A549 (cell line): ENCODE data around the gene GRB14. TPM values are rescaled to one million over a fixed set of nuclear protein-coding genes. Genes with fewer than 3 reads are reported as not detected.
"Not testable (repeated sequence)": the region's sequence is repeated elsewhere in the genome, so short reads cannot be mapped to it uniquely, and the experiment has no call there.

ENCODE experiments used
- ATAC-seq, 2 experiments: fragments of 200-7000 bp in 1 of 2; fragments of >200 bp in 1 of 2; cut with Nextera tagmentation in 1 of 2; cut with Tn5 transposase in 1 of 2; 3 replicates each; pipeline versions ENCODE4 v1.8.0 to v1.9.1; 2018 to 2020; ENCODE audit warnings: mild to moderate bottlenecking in 1 of 2, moderate library complexity in 1 of 2
- CTCF ChIA-PET: fragments of 300-600 bp; sonication (Branson Sonifier 250); formaldehyde crosslinking; extraction: SDS; loops from one replicate; lab custom pipeline; 2021; ENCODE audit warnings: antibody characterized with exemption, inconsistent platforms; lab: Yijun Ruan, JAX
- POLR2A ChIA-PET: fragments of 350-600 bp; formaldehyde crosslinking; extraction: SDS; loops from one replicate; lab custom pipeline; 2021; ENCODE audit warnings: antibody characterized with exemption, inconsistent platforms; lab: Yijun Ruan, JAX
- DNase-seq, 2 experiments: peaks; one replicate each; pipeline versions ENCODE4 v3.0.0 to v3.0.0-alpha.2; 2011 to 2016; ENCODE audit warnings: low read depth in 1 of 2, low spot score in 1 of 2
- FAIRE-seq: peaks from 2 replicates; lab custom pipeline; 2011; peaks lifted over from hg19 to GRCh38; lab: Jason Lieb, UNC
- H3K27ac ChIP-seq, 2 experiments: fragments of >200 bp; sonication (Bioruptor Twin); formaldehyde crosslinking; 3 replicates each; pipeline ENCODE4 v1.5.1; 2016 to 2017
- H3K4me1 ChIP-seq: fragments of >200 bp; sonication (Bioruptor Twin); formaldehyde crosslinking; 3 replicates; pipeline ENCODE4 v1.6.1; 2016
- H3K4me2 ChIP-seq: fragments of >200 bp; sonication (Bioruptor Twin); formaldehyde crosslinking; 3 replicates; pipeline ENCODE4 v1.6.1; 2016
- H3K4me3 ChIP-seq: fragments of >200 bp; sonication (Bioruptor Twin); formaldehyde crosslinking; 3 replicates; pipeline ENCODE4 v1.5.1; 2016
- H3K9me3 ChIP-seq: fragments of >200 bp; sonication (Bioruptor Twin); formaldehyde crosslinking; 3 replicates; pipeline ENCODE4 v1.6.1; 2016
- ATOH8 ChIP-seq: fragments of 250-450 bp; sonication (Bioruptor Pico); IDR thresholded peaks from 2 replicates; pipeline ENCODE4 v1.5.0; 2020; ENCODE audit warnings: low read depth, mild to moderate bottlenecking, moderate library complexity
- BCL3 ChIP-seq: fragments of >200 bp; sonication (Bioruptor Twin); formaldehyde crosslinking; IDR thresholded peaks from 3 replicates; pipeline ENCODE4 v1.6.1; 2016
- CBX2 ChIP-seq: fragments of 200-600 bp; sonication (generic); IDR thresholded peaks from 2 replicates; pipeline ENCODE4 v1.6.1; 2016; ENCODE audit warnings: low read depth, mild to moderate bottlenecking, borderline replicate concordance
- CHD2 ChIP-seq: fragments of 150-350 bp; IDR thresholded peaks from 2 replicates; pipeline ENCODE4 v1.6.1; 2014; ENCODE audit warnings: low read length; ENCODE audit not compliant: partially characterized antibody
- FOSB ChIP-seq: fragments of 250-450 bp; sonication (Bioruptor Pico); IDR thresholded peaks from 2 replicates; pipeline ENCODE4 v1.5.0; 2020; ENCODE audit warnings: mild to moderate bottlenecking, moderate library complexity
- FOSL2 ChIP-seq, 2 experiments: fragments of 450-650 bp in 1 of 2; fragments of >200 bp in 1 of 2; sonication (Bioruptor Twin) in 1 of 2; formaldehyde crosslinking; IDR thresholded peaks; 2 replicates each; pipeline versions ENCODE4 v1.5.0 to v1.6.1; 2016 to 2020; ENCODE audit warnings: mild to moderate bottlenecking in 1 of 2, moderate library complexity in 1 of 2
- FOXS1 ChIP-seq: fragments of 250-450 bp; sonication (Bioruptor Pico); IDR thresholded peaks from 2 replicates; pipeline ENCODE4 v1.5.0; 2020; ENCODE audit warnings: mild to moderate bottlenecking, moderate library complexity
- GATA3 ChIP-seq: IDR thresholded peaks from 2 replicates; pipeline ENCODE4 v1.6.1; 2012; ENCODE audit warnings: borderline replicate concordance
- HDAC2 ChIP-seq: fragments of 200-600 bp; sonication (generic); IDR thresholded peaks from 2 replicates; pipeline ENCODE4 v1.6.1; 2016
- HEYL ChIP-seq: fragments of 250-450 bp; sonication (Bioruptor Pico); IDR thresholded peaks from 2 replicates; pipeline ENCODE4 v1.8.0; 2021; ENCODE audit warnings: mild to moderate bottlenecking, moderate library complexity
- HOXA7 ChIP-seq: fragments of 250-450 bp; sonication (Bioruptor Pico); IDR thresholded peaks from 2 replicates; pipeline ENCODE4 v1.5.0; 2020; ENCODE audit warnings: mild to moderate bottlenecking, moderate library complexity
- HOXB5 ChIP-seq: fragments of 250-450 bp; sonication (Bioruptor Pico); IDR thresholded peaks from 2 replicates; pipeline ENCODE4 v1.5.0; 2020; ENCODE audit warnings: mild to moderate bottlenecking, moderate library complexity
- JUN ChIP-seq, 2 experiments: fragments of >200 bp; sonication (Bioruptor Twin); formaldehyde crosslinking; IDR thresholded peaks; 2 replicates in 1 of 2; 3 replicates in 1 of 2; pipeline ENCODE4 v1.6.1; 2016 to 2017
- MAFK ChIP-seq: fragments of 450-650 bp; IDR thresholded peaks from 2 replicates; pipeline ENCODE4 v1.6.1; 2014; ENCODE audit not compliant: partially characterized antibody
- MAX ChIP-seq: IDR thresholded peaks from 2 replicates; pipeline ENCODE4 v1.6.1; 2012
- MAZ ChIP-seq: fragments of 150-350 bp; IDR thresholded peaks from 2 replicates; pipeline ENCODE4 v1.6.1; 2014; ENCODE audit warnings: antibody characterized with exemption, low read depth, low read length, borderline replicate concordance
- MYC ChIP-seq: IDR thresholded peaks from 2 replicates; pipeline ENCODE4 v1.6.1; 2012; ENCODE audit warnings: mild to moderate bottlenecking, inconsistent platforms, low read length, improper control_type of control experiment, borderline replicate concordance
- NFE2L2 ChIP-seq: fragments of 150-350 bp; conservative IDR thresholded peaks from 2 replicates; pipeline ENCODE4 v1.6.1; 2014; ENCODE audit warnings: low read length
- RAD21 ChIP-seq, 2 experiments: fragments of >200 bp in 1 of 2; sonication (Bioruptor Twin) in 1 of 2; formaldehyde crosslinking in 1 of 2; IDR thresholded peaks in 1 of 2; conservative IDR thresholded peaks in 1 of 2; 2 replicates in 1 of 2; 3 replicates in 1 of 2; pipeline ENCODE4 v1.6.1; 2012 to 2018; ENCODE audit warnings: inconsistent platforms in 1 of 2
- RARB ChIP-seq: fragments of 250-450 bp; sonication (Bioruptor Pico); IDR thresholded peaks from 2 replicates; pipeline ENCODE4 v1.8.0; 2021; ENCODE audit warnings: mild to moderate bottlenecking, moderate library complexity
- RCOR1 ChIP-seq: fragments of 150-350 bp; IDR thresholded peaks from 2 replicates; pipeline ENCODE4 v1.6.1; 2014; ENCODE audit warnings: antibody characterized with exemption, low read length, low read depth
- RFX5 ChIP-seq: fragments of 450-650 bp; IDR thresholded peaks from 2 replicates; pipeline ENCODE4 v1.7.1; 2014; ENCODE audit warnings: antibody characterized with exemption, mild to moderate bottlenecking, moderate library complexity
- SMC3 ChIP-seq: fragments of >200 bp; sonication (Bioruptor Twin); formaldehyde crosslinking; IDR thresholded peaks from 3 replicates; pipeline ENCODE4 v1.6.1; 2018; ENCODE audit warnings: inconsistent platforms
- SREBF2 ChIP-seq: fragments of 450-650 bp; IDR thresholded peaks from 2 replicates; pipeline ENCODE4 v1.6.1; 2014; ENCODE audit warnings: mild to moderate bottlenecking, moderate library complexity
- TFCP2L1 ChIP-seq: fragments of 250-450 bp; sonication (Bioruptor Pico); IDR thresholded peaks from 2 replicates; pipeline ENCODE4 v1.5.0; 2021; ENCODE audit warnings: mild to moderate bottlenecking
- ZC3H11A ChIP-seq: fragments of 450-650 bp; IDR thresholded peaks from 2 replicates; pipeline ENCODE4 v1.6.1; 2014; ENCODE audit warnings: antibody characterized with exemption, mild to moderate bottlenecking
- ZNF302 ChIP-seq: fragments of 250-450 bp; sonication (Bioruptor Pico); IDR thresholded peaks from 2 replicates; pipeline ENCODE4 v1.9.0; 2021; ENCODE audit warnings: inconsistent platforms, mild to moderate bottlenecking, moderate library complexity
- WGBS: methylation state at CpG from one replicate; pipeline ENCODE4 v1.1.6; 2017; ENCODE audit errors: missing lambda C conversion rate; 5-methylcytosine and 5-hydroxymethylcytosine counted together
- polyA plus RNA-seq, 4 experiments: library from polyadenylated mRNA; depleted of rRNA in 3 of 4; stranded (reverse); fragments of >200 nt; fragmentation: RNase III in 1 of 4; extraction: RNeasy Plus Mini Kit Qiagen cat#74134 plus additional on column Dnase treatment in 1 of 4; gene quantifications; 2 replicates in 3 of 4; 3 replicates in 1 of 4; pipeline ENCODE4 v1.2.3, GENCODE V29; 2011 to 2017
- TF ChIP-seq, protein P1 (sequence below): fragments of 150-350 bp; IDR thresholded peaks from 2 replicates; pipeline ENCODE4 v1.6.1; 2014; ENCODE audit warnings: low read depth, mild to moderate bottlenecking, low read length
- TF ChIP-seq, protein P2 (sequence below): fragments of >200 bp; sonication (Bioruptor Twin); formaldehyde crosslinking; IDR thresholded peaks from 2 replicates; pipeline ENCODE4 v1.6.1; 2016
- TF ChIP-seq, protein P3 (sequence below): IDR thresholded peaks from 2 replicates; pipeline ENCODE4 v1.6.1; 2012; ENCODE audit warnings: low read depth, borderline replicate concordance

The GRB14 gene
- polyA plus RNA-seq, 2 of the 4 experiments (the other 2 are of a cell fraction): 18.6 to 26.0 TPM

DNA sequence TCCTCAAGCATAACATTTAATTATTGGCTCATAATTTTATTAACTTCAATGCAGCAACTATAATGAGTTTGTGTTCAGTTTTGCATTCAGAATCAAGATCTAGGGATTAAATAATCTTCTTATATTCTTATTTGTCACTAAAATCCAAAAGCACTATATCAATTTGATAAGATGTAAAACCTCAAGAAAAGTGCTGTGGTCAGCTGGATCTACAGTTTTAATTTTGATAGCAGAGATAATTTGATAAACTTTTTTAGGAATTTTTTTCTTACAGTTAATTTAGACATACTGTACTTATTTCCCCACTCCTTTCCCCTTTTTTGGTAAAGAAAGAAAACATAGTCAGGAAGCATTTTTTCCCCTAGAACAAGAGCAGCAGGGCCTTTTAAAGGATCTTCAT is 146.4 kb downstream of the GRB14 start:
- ATAC-seq (no peak), FAIRE-seq (no peak), DNase-seq (no peak)
- Histone ChIP-seq H3K4me3 (no peak overlapping the region), H3K4me1 (no peaks in the 10 kb centered on the region; the same call in 2 of the 3 replicates), H3K9me3 (no peaks in the 10 kb centered on the region), H3K27ac (no peak overlapping the region), H3K4me2 (no peak overlapping the region)
- ChIA-PET POLR2A (no interaction called here), CTCF (no interaction called here)
- TF ChIP-seq MAFK (peak; percentile 61), BCL3 (no peak)

GRCh38 chr2:164473021-164473420 is 148.3 kb downstream of the GRB14 start:
- DNase-seq: no peak
- TF ChIP-seq, protein P1, sequence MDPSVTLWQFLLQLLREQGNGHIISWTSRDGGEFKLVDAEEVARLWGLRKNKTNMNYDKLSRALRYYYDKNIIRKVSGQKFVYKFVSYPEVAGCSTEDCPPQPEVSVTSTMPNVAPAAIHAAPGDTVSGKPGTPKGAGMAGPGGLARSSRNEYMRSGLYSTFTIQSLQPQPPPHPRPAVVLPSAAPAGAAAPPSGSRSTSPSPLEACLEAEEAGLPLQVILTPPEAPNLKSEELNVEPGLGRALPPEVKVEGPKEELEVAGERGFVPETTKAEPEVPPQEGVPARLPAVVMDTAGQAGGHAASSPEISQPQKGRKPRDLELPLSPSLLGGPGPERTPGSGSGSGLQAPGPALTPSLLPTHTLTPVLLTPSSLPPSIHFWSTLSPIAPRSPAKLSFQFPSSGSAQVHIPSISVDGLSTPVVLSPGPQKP: no peak
- TF ChIP-seq SREBF2 (no peak), HDAC2 (no peak), CHD2 (no peak), GATA3 (no peak), FOXS1 (CRISPR knock-in tag) (no peak), TFCP2L1 (CRISPR knock-in tag) (no peak), FOSB (CRISPR knock-in tag) (no peak), RCOR1 (no peak), CBX2 (no peak), NFE2L2 (no peak)

DNA sequence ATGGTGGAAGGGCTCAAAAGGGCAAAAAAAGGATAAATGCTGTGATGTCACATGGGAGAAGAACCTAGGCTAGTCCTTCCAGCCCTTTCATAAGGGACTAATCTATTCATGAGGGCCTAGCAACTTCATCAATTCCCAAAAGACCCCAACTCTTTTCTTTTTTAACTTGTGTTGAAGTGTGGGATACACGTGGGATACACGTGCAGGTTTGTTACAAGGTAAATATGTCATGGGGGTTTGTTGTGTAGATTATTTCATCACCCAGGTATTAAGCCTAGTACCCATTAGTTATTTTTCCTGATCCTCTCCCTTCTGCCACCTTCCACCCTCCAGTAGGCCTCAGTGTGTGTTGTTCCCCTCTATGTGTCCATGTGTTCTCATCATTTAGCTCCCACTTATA is 156.2 kb downstream of the GRB14 start:
- H3K4me1 ChIP-seq, H3K27ac ChIP-seq, H3K4me3 ChIP-seq, CTCF ChIA-PET, H3K4me2 ChIP-seq, POLR2A ChIA-PET, ATAC-seq, FAIRE-seq, DNase-seq, H3K9me3 ChIP-seq: not testable (repeated sequence)
- 62% methylated on average over 2 of the region's 2 CpGs for WGBS

More at GRCh38 chr2:164473021-164473420, 148.3 kb downstream of the GRB14 start:
- ATAC-seq (no peak), FAIRE-seq (no peak)
- CTCF ChIA-PET: interaction anchor here (0.6 to 2.4 kb wide), 4 partner anchors 11 to 1313 kb away, joined by 3 to 7 read pairs (median 3); no protein-coding TSS in a partner anchor
- POLR2A ChIA-PET: no interaction called here
- Histone ChIP-seq H3K4me2 (no peak overlapping the region), H3K4me3 (no peak overlapping the region), H3K9me3 (no peaks in the 10 kb centered on the region), H3K27ac (no peak overlapping the region), H3K4me1 (no peaks in the 10 kb centered on the region)
- WGBS: 68% methylated on average over 1 of the region's 1 CpG

DNA sequence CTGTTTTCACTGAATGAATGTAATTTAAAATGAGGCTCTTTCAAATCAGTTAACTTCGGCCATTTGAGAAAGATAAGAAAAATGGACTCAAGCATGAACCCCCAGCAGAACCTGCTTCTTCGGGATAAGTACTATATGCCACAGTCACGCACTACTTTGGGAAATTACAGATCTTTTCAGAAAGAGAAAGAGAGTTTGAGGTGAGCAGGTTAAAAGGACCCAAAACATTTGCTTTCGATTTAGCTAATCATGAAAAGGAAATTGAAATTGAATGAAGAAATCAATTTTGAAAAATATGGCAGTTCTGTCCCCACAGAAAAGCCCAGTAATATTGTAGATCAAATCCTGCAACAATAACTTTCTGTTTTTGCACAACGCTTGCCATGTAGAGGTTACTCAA is 156.9 kb downstream of the GRB14 start:
- POLR2A ChIA-PET: no interaction called here
- no peak for TF ChIP-seq RFX5
- no peak for TF ChIP-seq HOXA7
- no peak for TF ChIP-seq MAZ
- no peak for TF ChIP-seq ZC3H11A
- TF ChIP-seq ZNF302 (CRISPR knock-in tag): no peak
- TF ChIP-seq ATOH8 (CRISPR knock-in tag): no peak
- TF ChIP-seq JUN (IDR thresholded peaks at IDR 0.05): no peak
- no peak for TF ChIP-seq HEYL (CRISPR knock-in tag)
- TF ChIP-seq MYC: no peak
- no peak for TF ChIP-seq FOSL2 (IDR thresholded peaks at IDR 0.05)
- no peak for TF ChIP-seq FOSL2 (CRISPR knock-in tag; IDR thresholded peaks at IDR 0.05)
- TF ChIP-seq, protein P2, sequence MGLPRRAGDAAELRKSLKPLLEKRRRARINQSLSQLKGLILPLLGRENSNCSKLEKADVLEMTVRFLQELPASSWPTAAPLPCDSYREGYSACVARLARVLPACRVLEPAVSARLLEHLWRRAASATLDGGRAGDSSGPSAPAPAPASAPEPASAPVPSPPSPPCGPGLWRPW: no peak
- no peak for TF ChIP-seq RAD21 (conservative IDR thresholded peaks at IDR 0.05 in 1 of 2, IDR thresholded peaks at IDR 0.05 in 1 of 2)
- no peak for TF ChIP-seq HOXB5
- TF ChIP-seq MAX: no peak
- TF ChIP-seq, protein P3, sequence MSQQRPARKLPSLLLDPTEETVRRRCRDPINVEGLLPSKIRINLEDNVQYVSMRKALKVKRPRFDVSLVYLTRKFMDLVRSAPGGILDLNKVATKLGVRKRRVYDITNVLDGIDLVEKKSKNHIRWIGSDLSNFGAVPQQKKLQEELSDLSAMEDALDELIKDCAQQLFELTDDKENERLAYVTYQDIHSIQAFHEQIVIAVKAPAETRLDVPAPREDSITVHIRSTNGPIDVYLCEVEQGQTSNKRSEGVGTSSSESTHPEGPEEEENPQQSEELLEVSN: no peak
- no peak for TF ChIP-seq RARB (CRISPR knock-in tag)
- no peak for TF ChIP-seq SMC3

More for the DNA sequence above, 156.9 kb downstream of the GRB14 start:
- FAIRE-seq (no peak), ATAC-seq (no peak), DNase-seq (no peak)
- Histone ChIP-seq H3K4me3 (no peak overlapping the region), H3K27ac (no peak overlapping the region), H3K4me1 (no peaks in the 10 kb centered on the region), H3K9me3 (no peaks in the 10 kb centered on the region), H3K4me2 (no peak overlapping the region)
- 67% methylated on average over 5 of the region's 5 CpGs for WGBS
- CTCF ChIA-PET: interaction anchor here (1.2 to 1.6 kb wide), 2 partner anchors 10 to 15 kb away, joined by 4 to 9 read pairs; no protein-coding TSS in a partner anchor
